Neural cell (in vitro differentiated cells): ENCODE measurements around the gene SALL2. TPM values are rescaled to one million over a fixed set of nuclear protein-coding genes. Genes with fewer than 3 reads are reported as not detected.
A peak's percentile ranks its signal among the peaks of the same experiment; 100 is the strongest.

Experiments
- H2AFZ ChIP-seq: fragments of 200-600, 300-800 bp; sonication (generic), shearing (Covaris generic); 2 replicates; pipeline ENCODE4 v1.6.0; 2014; ENCODE audit warnings: low read depth, mild to moderate bottlenecking, antibody characterized with exemption, low read length, moderate library complexity
- H3F3A ChIP-seq: fragments of 200-600 bp; shearing (Covaris generic); 2 replicates; pipeline ENCODE4 v1.6.1; 2016; ENCODE audit warnings: mild to moderate bottlenecking, moderate library complexity, mixed read lengths, antibody characterized with exemption, low read length; ENCODE audit not compliant: insufficient read depth, poor library complexity, severe bottlenecking
- H3K27ac ChIP-seq: fragments of 200-600, 300-800 bp; sonication (generic), shearing (Covaris generic); 2 replicates; pipeline ENCODE4 v1.5.1; 2014; ENCODE audit warnings: mild to moderate bottlenecking, low read length, moderate library complexity
- H3K27me3 ChIP-seq: fragments of 300-800, 200-600 bp; sonication (generic), shearing (Covaris generic); 2 replicates; pipeline ENCODE4 v1.6.0; 2014; ENCODE audit warnings: mild to moderate bottlenecking, low read depth, low read length, moderate library complexity; ENCODE audit not compliant: insufficient read depth
- H3K36me3 ChIP-seq: fragments of 300-800, 200-600 bp; sonication (generic), shearing (Covaris generic); 2 replicates; pipeline ENCODE4 v1.5.1; 2014; ENCODE audit warnings: mild to moderate bottlenecking, antibody characterized with exemption, low read length, moderate library complexity; ENCODE audit not compliant: insufficient read depth
- H3K4me2 ChIP-seq: fragments of 300-800, 200-600 bp; sonication (generic), shearing (Covaris generic); 2 replicates; pipeline ENCODE4 v1.6.0; 2014; ENCODE audit warnings: mild to moderate bottlenecking, low read length
- H3K4me3 ChIP-seq: fragments of 300-800, 200-600 bp; sonication (generic), shearing (Covaris generic); 2 replicates; pipeline ENCODE4 v1.5.1; 2014; ENCODE audit warnings: mild to moderate bottlenecking, low read length, moderate library complexity
- H3K79me2 ChIP-seq: fragments of 200-600 bp; shearing (Covaris generic); replicated peaks from 2 replicates; pipeline ENCODE4 v1.6.0; 2014; ENCODE audit warnings: mild to moderate bottlenecking, low read length, moderate library complexity; ENCODE audit not compliant: insufficient read depth
- H3K9ac ChIP-seq: fragments of 300-800, 200-600 bp; sonication (generic), shearing (Covaris generic); 2 replicates; pipeline ENCODE4 v1.6.1; 2016; ENCODE audit warnings: mild to moderate bottlenecking, low read length, mixed read lengths
- H3K9me2 ChIP-seq: fragments of 200-600 bp; shearing (Covaris generic); 2 replicates; pipeline ENCODE4 v1.6.1; 2016; ENCODE audit warnings: mild to moderate bottlenecking, low read length, mixed read lengths; ENCODE audit not compliant: insufficient read depth
- H3K9me3 ChIP-seq: fragments of 200-600, 300-800 bp; sonication (generic), shearing (Covaris generic); 2 replicates; pipeline ENCODE4 v1.6.1; 2016; ENCODE audit warnings: mild to moderate bottlenecking, mixed run types, low read length, moderate library complexity, mixed read lengths
- H4K20me1 ChIP-seq: fragments of 200-600 bp; shearing (Covaris generic); 2 replicates; pipeline ENCODE4 v1.6.1; 2016; ENCODE audit warnings: mild to moderate bottlenecking, mixed run types; ENCODE audit not compliant: insufficient read depth
- EP300 ChIP-seq: fragments of 450-650 bp; conservative IDR thresholded peaks from 2 replicates; pipeline ENCODE4 v1.6.1; 2014; ENCODE audit warnings: antibody characterized with exemption, mild to moderate bottlenecking, moderate library complexity; ENCODE audit not compliant: poor library complexity, severe bottlenecking
- EZH2 ChIP-seq: fragments of 200-600, 300-800 bp; shearing (Covaris generic), sonication (generic); IDR thresholded peaks from 2 replicates; pipeline ENCODE4 v1.6.1; 2014; ENCODE audit warnings: antibody characterized with exemption, low read length, borderline replicate concordance, mild to moderate bottlenecking; ENCODE audit not compliant: insufficient read depth, poor library complexity, severe bottlenecking
- MXI1 ChIP-seq: fragments of 450-650 bp; conservative IDR thresholded peaks from 2 replicates; pipeline ENCODE4 v1.6.1; 2014; ENCODE audit warnings: antibody characterized with exemption, mild to moderate bottlenecking; ENCODE audit not compliant: poor library complexity, severe bottlenecking
- POLR2AphosphoS5 ChIP-seq: IDR thresholded peaks from 2 replicates; pipeline ENCODE4 v1.6.1; 2012
- RAD21 ChIP-seq: fragments of 450-650 bp; conservative IDR thresholded peaks from 2 replicates; pipeline ENCODE4 v1.6.1; 2014; ENCODE audit warnings: antibody characterized with exemption, mild to moderate bottlenecking, moderate library complexity
- SMC3 ChIP-seq: fragments of 450-650 bp; conservative IDR thresholded peaks from 2 replicates; pipeline ENCODE4 v1.6.1; 2014; ENCODE audit warnings: antibody characterized with exemption, mild to moderate bottlenecking, moderate library complexity; ENCODE audit not compliant: poor library complexity
- TAF1 ChIP-seq: IDR thresholded peaks from 2 replicates; pipeline ENCODE4 v1.6.1; 2012; ENCODE audit warnings: low read depth
- polyA plus RNA-seq: library from polyadenylated mRNA; depleted of rRNA; stranded (reverse); fragments of >200 nt; gene quantifications from 2 replicates; pipeline ENCODE4 v1.2.3, GENCODE V29; 2014
- TF ChIP-seq, protein P1 (sequence below): IDR thresholded peaks from 2 replicates; pipeline ENCODE4 v1.6.1; 2012; ENCODE audit warnings: borderline replicate concordance
- TF ChIP-seq, protein P2 (sequence below): fragments of 450-650 bp; IDR thresholded peaks from 2 replicates; pipeline ENCODE4 v1.5.1; 2014; ENCODE audit warnings: antibody characterized with exemption, mild to moderate bottlenecking, moderate library complexity; ENCODE audit not compliant: poor library complexity, severe bottlenecking

SALL2 gene
- polyA plus RNA-seq, 1 donor from 2014 or later, result 23.6 TPM

DNA sequence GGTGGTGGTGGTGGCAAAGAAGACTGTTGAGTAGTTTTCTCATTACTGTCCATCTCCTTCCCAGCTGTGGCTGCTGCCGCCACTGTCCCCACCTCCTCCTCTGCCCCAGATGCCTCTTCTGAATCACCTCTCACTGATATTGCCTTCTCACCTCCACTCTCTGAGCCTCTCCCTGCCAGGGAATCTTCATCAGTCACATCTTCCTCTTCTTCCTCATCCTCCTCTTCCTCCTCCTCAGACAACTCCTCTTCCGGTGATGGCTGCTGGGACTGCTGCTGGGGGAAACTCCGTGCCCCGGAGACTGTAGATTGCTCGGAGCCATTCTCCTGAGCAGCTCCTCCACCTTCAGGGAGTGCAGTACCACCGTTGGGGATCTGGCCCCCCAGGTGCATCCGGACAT is 2.9 kb downstream of the SALL2 start:
- H3F3A ChIP-seq, result peaks cover 3% of the 10 kb centered on the region
- peaks cover 24% of the 10 kb centered on the region for H3K79me2 ChIP-seq
- no peaks in the 10 kb centered on the region for H3K27me3 ChIP-seq
- H3K4me2 ChIP-seq, result no peak overlapping the region
- H3K36me3 ChIP-seq, result peaks cover 12% of the 10 kb centered on the region
- no peak overlapping the region for H3K27ac ChIP-seq
- no peak overlapping the region for H3K9ac ChIP-seq
- no peaks in the 10 kb centered on the region for H3K9me3 ChIP-seq
- H3K9me2 ChIP-seq, result no peaks in the 10 kb centered on the region
- TF ChIP-seq, protein P1, sequence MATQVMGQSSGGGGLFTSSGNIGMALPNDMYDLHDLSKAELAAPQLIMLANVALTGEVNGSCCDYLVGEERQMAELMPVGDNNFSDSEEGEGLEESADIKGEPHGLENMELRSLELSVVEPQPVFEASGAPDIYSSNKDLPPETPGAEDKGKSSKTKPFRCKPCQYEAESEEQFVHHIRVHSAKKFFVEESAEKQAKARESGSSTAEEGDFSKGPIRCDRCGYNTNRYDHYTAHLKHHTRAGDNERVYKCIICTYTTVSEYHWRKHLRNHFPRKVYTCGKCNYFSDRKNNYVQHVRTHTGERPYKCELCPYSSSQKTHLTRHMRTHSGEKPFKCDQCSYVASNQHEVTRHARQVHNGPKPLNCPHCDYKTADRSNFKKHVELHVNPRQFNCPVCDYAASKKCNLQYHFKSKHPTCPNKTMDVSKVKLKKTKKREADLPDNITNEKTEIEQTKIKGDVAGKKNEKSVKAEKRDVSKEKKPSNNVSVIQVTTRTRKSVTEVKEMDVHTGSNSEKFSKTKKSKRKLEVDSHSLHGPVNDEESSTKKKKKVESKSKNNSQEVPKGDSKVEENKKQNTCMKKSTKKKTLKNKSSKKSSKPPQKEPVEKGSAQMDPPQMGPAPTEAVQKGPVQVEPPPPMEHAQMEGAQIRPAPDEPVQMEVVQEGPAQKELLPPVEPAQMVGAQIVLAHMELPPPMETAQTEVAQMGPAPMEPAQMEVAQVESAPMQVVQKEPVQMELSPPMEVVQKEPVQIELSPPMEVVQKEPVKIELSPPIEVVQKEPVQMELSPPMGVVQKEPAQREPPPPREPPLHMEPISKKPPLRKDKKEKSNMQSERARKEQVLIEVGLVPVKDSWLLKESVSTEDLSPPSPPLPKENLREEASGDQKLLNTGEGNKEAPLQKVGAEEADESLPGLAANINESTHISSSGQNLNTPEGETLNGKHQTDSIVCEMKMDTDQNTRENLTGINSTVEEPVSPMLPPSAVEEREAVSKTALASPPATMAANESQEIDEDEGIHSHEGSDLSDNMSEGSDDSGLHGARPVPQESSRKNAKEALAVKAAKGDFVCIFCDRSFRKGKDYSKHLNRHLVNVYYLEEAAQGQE, result no peak
- TF ChIP-seq, protein P2, sequence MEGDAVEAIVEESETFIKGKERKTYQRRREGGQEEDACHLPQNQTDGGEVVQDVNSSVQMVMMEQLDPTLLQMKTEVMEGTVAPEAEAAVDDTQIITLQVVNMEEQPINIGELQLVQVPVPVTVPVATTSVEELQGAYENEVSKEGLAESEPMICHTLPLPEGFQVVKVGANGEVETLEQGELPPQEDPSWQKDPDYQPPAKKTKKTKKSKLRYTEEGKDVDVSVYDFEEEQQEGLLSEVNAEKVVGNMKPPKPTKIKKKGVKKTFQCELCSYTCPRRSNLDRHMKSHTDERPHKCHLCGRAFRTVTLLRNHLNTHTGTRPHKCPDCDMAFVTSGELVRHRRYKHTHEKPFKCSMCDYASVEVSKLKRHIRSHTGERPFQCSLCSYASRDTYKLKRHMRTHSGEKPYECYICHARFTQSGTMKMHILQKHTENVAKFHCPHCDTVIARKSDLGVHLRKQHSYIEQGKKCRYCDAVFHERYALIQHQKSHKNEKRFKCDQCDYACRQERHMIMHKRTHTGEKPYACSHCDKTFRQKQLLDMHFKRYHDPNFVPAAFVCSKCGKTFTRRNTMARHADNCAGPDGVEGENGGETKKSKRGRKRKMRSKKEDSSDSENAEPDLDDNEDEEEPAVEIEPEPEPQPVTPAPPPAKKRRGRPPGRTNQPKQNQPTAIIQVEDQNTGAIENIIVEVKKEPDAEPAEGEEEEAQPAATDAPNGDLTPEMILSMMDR, result no peak
- TF ChIP-seq EP300, result no peak
- no peak for TF ChIP-seq MXI1
- no peak for TF ChIP-seq POLR2AphosphoS5
- no peak for TF ChIP-seq RAD21
- no peak for TF ChIP-seq TAF1
- TF ChIP-seq EZH2, result no peak
- TF ChIP-seq SMC3, result no peak
- H3K4me3 ChIP-seq, result peak overlapping the region; percentile 32
- H2AFZ ChIP-seq, result no peak overlapping the region
- H4K20me1 ChIP-seq, result no peaks in the 10 kb centered on the region

DNA sequence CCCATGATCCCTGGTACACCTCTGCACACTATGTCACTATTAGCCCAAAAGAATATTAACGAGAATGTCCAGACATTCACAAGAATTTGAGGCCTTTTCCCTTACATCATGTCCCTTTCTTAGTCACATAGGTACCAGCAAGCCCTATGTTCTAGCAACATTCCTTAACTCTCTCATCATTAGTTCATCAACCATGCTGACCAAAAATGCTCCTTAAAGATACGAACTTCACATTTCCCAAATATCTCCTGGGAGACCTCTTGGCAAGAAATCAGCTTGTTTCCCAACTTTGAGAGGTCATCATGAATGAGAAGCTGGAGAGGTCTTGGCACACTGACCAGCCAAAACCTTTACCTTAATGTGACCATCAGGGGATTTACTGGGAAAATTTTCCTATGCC is 4.6 kb downstream of the SALL2 start:
- Histone ChIP-seq H3K4me2 (no peak overlapping the region), H2AFZ (no peak overlapping the region), H3K27ac (no peak overlapping the region)

More for the DNA sequence above, 4.6 kb downstream of the SALL2 start:
- peak overlapping the region; percentile 32 for H3K4me3 ChIP-seq
- H3K27me3 ChIP-seq, result no peaks in the 10 kb centered on the region
- no peak overlapping the region for H3K9ac ChIP-seq
- TF ChIP-seq MXI1 (no peak), POLR2AphosphoS5 (no peak), RAD21 (no peak), EP300 (no peak), TAF1 (no peak), EZH2 (no peak), SMC3 (no peak)
- TF ChIP-seq, protein P2, result no peak
- TF ChIP-seq, protein P1, result no peak
- H4K20me1 ChIP-seq, result no peaks in the 10 kb centered on the region
- H3F3A ChIP-seq, result no peaks in the 10 kb centered on the region
- peaks cover 20% of the 10 kb centered on the region for H3K79me2 ChIP-seq
- H3K9me2 ChIP-seq, result no peaks in the 10 kb centered on the region
- H3K9me3 ChIP-seq, result no peaks in the 10 kb centered on the region
- peaks cover 12% of the 10 kb centered on the region for H3K36me3 ChIP-seq
